Measurements from ENCODE around the gene TXN. TPM values are rescaled to one million over a fixed set of nuclear protein-coding genes. Genes with fewer than 3 reads are reported as not detected.
"Not testable (repeated sequence)": the region's sequence is repeated elsewhere in the genome, so short reads cannot be mapped to it uniquely, and the experiment has no call there.

TXN gene
- total RNA-seq, 2 experiments from 2014 or later: 287 to 322 TPM

DNA sequence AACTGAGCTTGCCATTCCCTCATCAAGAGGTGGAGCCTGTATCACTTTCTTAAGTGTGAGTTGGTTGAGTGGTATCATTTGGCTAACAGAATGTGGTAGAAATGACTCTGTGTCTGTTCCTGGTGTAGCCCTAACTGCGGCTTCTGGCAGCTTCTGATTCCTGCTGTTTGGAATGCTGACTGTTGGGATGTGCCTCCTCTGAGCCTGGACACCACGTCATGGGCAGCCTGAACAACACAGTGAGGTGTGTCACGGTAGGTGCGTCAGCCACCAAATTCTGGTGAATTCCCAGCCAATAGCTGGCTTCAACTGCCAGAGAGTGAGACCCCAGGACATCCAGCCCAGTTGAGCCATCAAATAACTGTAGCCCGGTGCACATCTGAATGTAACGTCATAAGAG lies 42.2 kb downstream of the TXN start:
- Mint-ChIP-seq H3K36me3 (no peaks in the 10 kb centered on the region), H3K27ac (no peak overlapping the region), H3K4me1 (peaks cover 9% of the 10 kb centered on the region), H3K4me3 (no peak overlapping the region), H3K9me3 (ENCODE audit: low read depth) (no peaks in the 10 kb centered on the region), H3K27me3 (peaks cover 30% of the 10 kb centered on the region)
- CTCF ChIA-PET: interaction anchor here (1.2 to 1.5 kb wide), 2 partner anchors 31 to 310 kb away, joined by 3 to 5 read pairs; no protein-coding TSS in a partner anchor
- DNase-seq: no peak
- no peak for ATAC-seq

GRCh38 chr9:110213413-110214044 lies 42.8 kb downstream of the TXN start:
- Mint-ChIP-seq H3K27ac (no peak overlapping the region), H3K36me3 (no peaks in the 10 kb centered on the region), H3K9me3 (ENCODE audit: low read depth) (no peaks in the 10 kb centered on the region), H3K4me3 (no peak overlapping the region), H3K4me1 (peaks cover 9% of the 10 kb centered on the region), H3K27me3 (peaks cover 28% of the 10 kb centered on the region)
- no peak for ATAC-seq
- CTCF ChIA-PET: no interaction called here
- no peak for DNase-seq

DNA sequence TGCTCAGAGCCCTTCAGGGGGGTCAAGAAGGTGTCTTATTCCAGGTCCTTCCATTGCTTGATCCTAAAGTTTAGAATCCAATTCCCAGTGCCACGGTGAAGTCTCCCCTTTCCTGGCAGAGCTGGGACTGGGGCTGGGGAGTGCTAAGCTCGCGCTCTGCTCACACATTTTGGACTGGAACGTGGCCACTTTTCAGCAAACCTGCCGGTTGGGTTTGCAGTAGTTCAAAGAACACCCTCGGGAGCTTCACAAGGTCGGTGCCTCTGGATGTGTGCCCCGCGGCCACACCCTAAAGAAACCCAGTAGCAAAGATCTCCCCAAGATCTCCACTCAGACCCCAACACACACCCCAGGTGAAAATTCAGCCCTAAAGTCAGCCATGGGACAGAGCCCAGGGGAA lies 48.3 kb downstream of the TXN start, which contains the start of gene C9orf152:
Gene C9orf152, minus strand, starts transcription at position 129 of the 400 bp plus-strand sequence. CDS start 580 bp downstream, outside the sequence.
- Mint-ChIP-seq H3K36me3 (no peaks in the 10 kb centered on the region), H3K27me3 (peaks cover 20% of the 10 kb centered on the region), H3K4me3 (no peak within 1 kb of the TSS), H3K4me1 (no peaks in the 10 kb centered on the region), H3K9me3 (ENCODE audit: low read depth) (no peaks in the 10 kb centered on the region), H3K27ac (no peak within 1 kb of the TSS)
- DNase-seq: no peak
- CTCF ChIA-PET: no interaction called here
- no peak for ATAC-seq

GRCh38 chr9:110207071-110207641 lies 49.2 kb downstream of the TXN start:
- Mint-ChIP-seq H3K27me3 (peaks cover 20% of the 10 kb centered on the region), H3K36me3 (no peaks in the 10 kb centered on the region), H3K27ac (no peak overlapping the region), H3K4me1 (no peaks in the 10 kb centered on the region), H3K4me3 (no peak overlapping the region), H3K9me3 (ENCODE audit: low read depth) (no peaks in the 10 kb centered on the region)
- CTCF ChIA-PET: no interaction called here
- DNase-seq (no peak), ATAC-seq (no peak)

GRCh38 chr9:110206389-110206788 lies 49.9 kb downstream of the TXN start:
- ATAC-seq (no peak), DNase-seq (no peak)
- no peaks in the 10 kb centered on the region for H3K4me1 Mint-ChIP-seq
- CTCF ChIA-PET: interaction anchor here (1.7 kb wide), 1 partner anchor 12 kb away, joined by 5 read pairs; no protein-coding TSS in a partner anchor
- no peaks in the 10 kb centered on the region for H3K36me3 Mint-ChIP-seq
- H3K27ac Mint-ChIP-seq: no peak overlapping the region
- H3K4me3 Mint-ChIP-seq: no peak overlapping the region
- H3K9me3 Mint-ChIP-seq (ENCODE audit: low read depth): no peaks in the 10 kb centered on the region
- H3K27me3 Mint-ChIP-seq: peaks cover 20% of the 10 kb centered on the region

DNA sequence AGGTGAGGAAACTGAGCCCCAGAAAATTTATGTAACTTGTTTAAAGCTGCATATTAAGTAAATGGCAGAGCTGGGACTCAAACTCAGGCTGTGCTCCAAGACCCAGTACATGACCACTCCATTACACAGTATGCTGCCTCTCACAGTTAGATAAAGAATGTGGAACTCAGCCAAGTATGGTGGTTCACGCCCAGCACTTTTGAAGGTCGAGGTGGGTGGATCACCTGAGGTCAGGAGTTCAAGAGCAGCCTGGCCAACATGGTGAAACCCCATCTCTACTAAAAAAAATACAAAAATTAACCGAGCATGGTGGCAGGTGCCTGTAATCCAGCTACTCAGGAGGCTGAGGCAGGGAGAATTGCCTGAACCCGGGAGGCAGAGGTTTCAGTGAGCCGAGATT lies 50.7 kb downstream of the TXN start:
- H3K27ac Mint-ChIP-seq, H3K36me3 Mint-ChIP-seq: not testable (repeated sequence)

DNA sequence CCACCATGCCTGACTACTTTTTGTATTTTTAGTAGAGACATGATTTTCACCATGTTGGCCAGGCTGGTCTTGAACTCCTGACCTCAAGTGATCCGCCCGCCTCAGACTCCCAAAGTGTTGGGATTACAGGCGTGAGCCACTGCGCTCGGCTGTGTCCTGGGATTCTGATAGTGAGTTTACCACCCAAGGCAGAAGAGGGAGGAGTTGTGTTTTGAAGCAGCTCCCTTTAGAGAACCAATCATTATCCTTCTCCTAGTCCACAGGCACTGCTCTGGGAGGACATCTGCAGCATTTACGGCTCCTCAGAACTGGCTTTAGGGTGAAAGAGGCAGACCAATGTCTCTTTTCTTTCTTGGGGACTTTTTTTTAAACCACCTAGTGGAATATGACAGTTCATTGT lies 54.1 kb downstream of the TXN start:
- H3K27me3 Mint-ChIP-seq: peaks cover 11% of the 10 kb centered on the region
- CTCF ChIA-PET: no interaction called here

More for the DNA sequence above, 50.7 kb downstream of the TXN start:
- not testable (repeated sequence) for H3K4me3 Mint-ChIP-seq; DNase-seq; ATAC-seq; H3K9me3 Mint-ChIP-seq (ENCODE audit: low read depth); H3K4me1 Mint-ChIP-seq
- peaks cover 20% of the 10 kb centered on the region for H3K27me3 Mint-ChIP-seq
- CTCF ChIA-PET: interaction anchor here (1.1 to 1.7 kb wide), 2 partner anchors 11 to 13 kb away, joined by 3 to 5 read pairs; no protein-coding TSS in a partner anchor

GRCh38 chr9:110199643-110200042 lies 56.7 kb downstream of the TXN start:
- no peak overlapping the region for H3K27ac Mint-ChIP-seq
- H3K36me3 Mint-ChIP-seq: no peaks in the 10 kb centered on the region
- no peak overlapping the region for H3K4me3 Mint-ChIP-seq
- no peaks in the 10 kb centered on the region for H3K4me1 Mint-ChIP-seq
- peaks cover 3% of the 10 kb centered on the region for H3K27me3 Mint-ChIP-seq
- CTCF ChIA-PET: no interaction called here
- no peaks in the 10 kb centered on the region for H3K9me3 Mint-ChIP-seq (ENCODE audit: low read depth)
- DNase-seq (no peak), ATAC-seq (no peak)

More for the DNA sequence above, 54.1 kb downstream of the TXN start:
- no peak for ATAC-seq
- Mint-ChIP-seq H3K4me3 (no peak overlapping the region), H3K36me3 (no peaks in the 10 kb centered on the region), H3K27ac (no peak overlapping the region), H3K4me1 (no peaks in the 10 kb centered on the region), H3K9me3 (ENCODE audit: low read depth) (no peaks in the 10 kb centered on the region)
- no peak for DNase-seq

DNA sequence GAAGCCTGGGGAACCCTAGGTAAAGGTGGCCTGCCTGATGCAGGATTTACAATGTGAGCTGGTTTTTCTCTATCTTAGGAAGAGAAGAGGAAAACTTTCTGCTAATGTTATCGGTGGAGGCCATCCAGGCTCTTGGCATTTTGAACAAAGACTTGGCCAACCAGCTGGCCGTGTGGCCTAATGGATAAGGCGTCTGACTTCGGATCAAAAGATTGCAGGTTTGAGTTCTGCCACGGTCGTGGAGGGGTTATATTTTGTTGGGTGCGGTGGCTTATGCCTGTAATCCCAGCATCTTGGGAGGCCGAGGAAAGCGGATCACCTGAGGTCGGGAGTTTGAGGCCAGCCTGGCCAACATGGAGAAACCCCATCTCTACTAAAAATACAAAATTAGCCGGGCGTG lies 58.0 kb downstream of the TXN start:
- Mint-ChIP-seq H3K4me1 (peaks cover 3% of the 10 kb centered on the region), H3K4me3 (no peak overlapping the region), H3K27me3 (peaks cover 2% of the 10 kb centered on the region), H3K27ac (no peak overlapping the region), H3K36me3 (no peaks in the 10 kb centered on the region), H3K9me3 (ENCODE audit: low read depth) (no peaks in the 10 kb centered on the region)
- ATAC-seq (no peak), DNase-seq (no peak)
- CTCF ChIA-PET: interaction anchor here (0.6 kb wide), 1 partner anchor 305 kb away, joined by 4 read pairs; no protein-coding TSS in a partner anchor

GRCh38 chr9:110197330-110198187 lies 58.7 kb downstream of the TXN start:
- ATAC-seq: no peak
- Mint-ChIP-seq H3K9me3 (ENCODE audit: low read depth) (no peaks in the 10 kb centered on the region), H3K36me3 (no peaks in the 10 kb centered on the region), H3K27me3 (peaks cover 4% of the 10 kb centered on the region), H3K4me1 (peaks cover 9% of the 10 kb centered on the region), H3K27ac (no peak overlapping the region), H3K4me3 (no peak overlapping the region)
- DNase-seq: no peak
- CTCF ChIA-PET: no interaction called here

- H3K4me3 Mint-ChIP-seq; DNase-seq; H3K9me3 Mint-ChIP-seq (ENCODE audit: low read depth); CTCF ChIA-PET; H3K4me1 Mint-ChIP-seq; H3K27me3 Mint-ChIP-seq; ATAC-seq; H3K36me3 Mint-ChIP-seq; H3K27ac Mint-ChIP-seq: not testable (repeated sequence)
These were observed 60.2 kb downstream of the TXN start for GRCh38 chr9:110196084-110196499.
